GM21825 (cell line): ENCODE results near the gene YIPF6.
A peak's percentile ranks its signal among the peaks of the same experiment; 100 is the strongest.
"Not testable (repeated sequence)": the region's sequence is repeated elsewhere in the genome, so short reads cannot be mapped to it uniquely, and the experiment has no call there.

Experiments
- ATAC-seq: cut with Tn5 transposase; IDR thresholded peaks from one replicate; pipeline ENCODE4 v1.9.1; 2021; ENCODE audit warnings: mild to moderate bottlenecking, moderate library complexity; ENCODE audit not compliant: unreplicated experiment

The YIPF6 gene, protein sequence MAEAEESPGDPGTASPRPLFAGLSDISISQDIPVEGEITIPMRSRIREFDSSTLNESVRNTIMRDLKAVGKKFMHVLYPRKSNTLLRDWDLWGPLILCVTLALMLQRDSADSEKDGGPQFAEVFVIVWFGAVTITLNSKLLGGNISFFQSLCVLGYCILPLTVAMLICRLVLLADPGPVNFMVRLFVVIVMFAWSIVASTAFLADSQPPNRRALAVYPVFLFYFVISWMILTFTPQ

GRCh38 chrX:68498508-68499379, at the start of gene YIPF6:
YIPF6 (plus strand) TSS chrX:68499051; CDS start chrX:68499067, 16 bp downstream.
- ATAC-seq: peak; percentile 97

DNA sequence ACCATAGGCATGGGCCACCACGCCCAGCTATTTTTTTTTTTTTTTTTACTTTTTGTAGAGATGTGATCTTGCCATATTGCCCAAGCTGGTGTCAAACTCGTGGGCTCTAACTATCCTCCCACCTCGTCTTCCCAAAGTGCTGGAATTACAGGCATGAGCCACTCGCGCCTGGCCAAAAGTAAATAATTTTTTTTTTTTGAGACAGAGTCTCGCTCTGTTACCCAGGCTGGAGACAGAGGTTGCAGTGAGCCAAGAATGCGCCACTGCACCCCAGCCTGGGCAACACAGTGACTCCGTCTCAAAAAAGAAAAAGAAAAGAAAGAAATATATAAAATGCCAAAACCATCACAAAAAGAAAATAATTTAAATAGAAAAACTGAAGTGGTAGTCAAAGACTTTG, 47.1 kb upstream of the YIPF6 start:
- no peak for ATAC-seq

GRCh38 chrX:68454476-68455150, 44.2 kb upstream of the YIPF6 start:
- ATAC-seq: no peak

DNA sequence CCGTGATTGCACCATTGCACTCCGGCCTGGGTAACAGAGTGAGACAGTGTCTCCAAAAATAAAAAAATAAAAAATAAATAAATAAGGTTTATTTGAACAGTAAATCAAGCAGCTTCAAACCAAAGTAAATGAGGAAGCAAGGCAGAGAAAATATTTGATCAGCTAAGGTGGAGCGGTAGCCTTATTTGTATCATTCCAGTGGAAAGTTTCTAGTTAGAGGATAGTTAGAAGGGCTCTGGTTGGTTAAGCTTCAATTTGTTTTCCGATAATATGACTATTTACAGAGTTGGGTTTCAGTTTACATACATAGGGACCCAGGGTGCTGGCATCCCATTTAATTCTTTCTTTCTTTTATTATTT, 43.7 kb upstream of the YIPF6 start:
- ATAC-seq: no peak

DNA sequence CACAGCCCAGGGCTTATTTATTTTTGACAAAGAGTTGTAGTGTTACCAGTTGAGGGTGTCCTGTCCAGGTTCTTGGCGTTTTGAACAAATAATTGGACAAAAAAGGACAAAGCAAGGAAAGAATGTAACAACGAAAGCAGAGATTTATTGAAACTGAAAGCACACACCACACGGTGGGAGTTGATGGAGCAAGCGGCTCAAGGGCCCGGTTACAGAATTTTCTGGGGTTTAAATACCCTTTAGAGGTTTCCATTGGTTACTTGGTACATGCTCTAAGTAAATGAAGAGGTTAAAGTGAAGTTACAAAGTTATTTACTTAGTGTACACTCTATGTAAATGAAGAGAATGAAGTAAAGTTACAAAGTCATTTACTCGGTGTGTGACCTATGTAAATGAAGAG, 37.8 kb upstream of the YIPF6 start:
- no peak for ATAC-seq

DNA sequence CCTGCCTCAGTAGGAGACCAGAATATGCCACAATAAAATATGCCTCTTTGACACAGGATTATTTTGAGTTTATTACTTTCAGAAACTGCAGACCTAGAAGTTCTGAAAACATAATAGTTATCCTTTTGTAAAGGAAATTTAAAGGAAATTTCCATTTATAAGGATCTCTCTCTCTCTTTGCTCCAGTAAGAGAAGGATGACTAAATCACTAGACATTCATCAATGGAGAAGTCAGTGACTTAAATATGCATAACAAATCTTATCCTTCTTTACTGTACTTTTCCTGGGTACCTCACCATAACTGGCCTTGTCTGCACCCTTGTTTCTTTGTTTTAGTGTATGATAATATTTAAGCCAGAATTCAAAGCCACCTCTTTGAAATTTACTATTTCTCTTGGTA, 37.3 kb upstream of the YIPF6 start:
- no peak for ATAC-seq

GRCh38 chrX:68462197-68462596, 36.7 kb upstream of the YIPF6 start:
- no peak for ATAC-seq

- ATAC-seq: no peak
Measured at GRCh38 chrX:68462653-68463052, 36.2 kb upstream of the YIPF6 start.

DNA sequence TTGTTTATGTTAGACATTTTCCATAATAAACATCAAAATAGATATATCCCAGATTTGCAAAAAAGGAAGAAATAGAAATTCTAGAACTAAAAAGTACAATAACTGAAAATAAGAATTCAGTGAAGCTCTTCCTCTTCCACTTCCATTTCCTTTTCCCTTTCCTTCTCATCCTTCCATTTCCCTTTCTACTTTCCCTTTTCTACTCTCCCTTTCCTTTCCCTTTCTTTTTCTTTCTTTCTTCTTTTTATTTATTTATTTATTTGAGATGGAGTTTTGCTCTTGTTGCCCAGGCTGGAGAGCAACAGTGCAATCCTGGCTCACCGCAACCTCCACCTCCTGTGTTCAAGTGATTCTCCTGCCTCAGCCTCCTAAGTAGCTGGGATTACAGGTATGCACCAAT, 35.0 kb upstream of the YIPF6 start:
- no peak for ATAC-seq

- no peak for ATAC-seq
Measured at GRCh38 chrX:68464796-68465195, 34.1 kb upstream of the YIPF6 start.

GRCh38 chrX:68480969-68481368, 17.9 kb upstream of the YIPF6 start:
- ATAC-seq: no peak

DNA sequence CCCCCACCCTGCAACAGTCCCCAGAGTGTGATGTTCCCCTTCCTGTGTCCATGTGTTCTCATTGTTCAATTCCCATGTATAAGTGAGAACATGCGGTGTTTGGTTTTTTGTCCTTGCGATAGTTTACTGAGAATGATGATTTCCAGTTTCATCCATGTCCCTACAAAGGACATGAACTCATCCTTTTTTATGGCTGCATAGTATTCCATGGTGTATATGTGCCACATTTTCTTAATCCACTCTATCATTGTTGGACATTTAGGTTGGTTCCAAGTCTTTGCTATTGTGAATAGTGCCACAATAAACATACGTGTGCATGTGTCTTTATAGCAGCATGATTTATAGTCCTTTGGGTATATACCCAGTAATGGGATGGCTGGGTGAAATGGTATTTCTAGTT, 12.7 kb upstream of the YIPF6 start:
- ATAC-seq: not testable (repeated sequence)

GRCh38 chrX:68487254-68487653, 11.6 kb upstream of the YIPF6 start:
- ATAC-seq: no peak

- ATAC-seq: no peak
Measured at GRCh38 chrX:68487924-68488323, 10.9 kb upstream of the YIPF6 start.

DNA sequence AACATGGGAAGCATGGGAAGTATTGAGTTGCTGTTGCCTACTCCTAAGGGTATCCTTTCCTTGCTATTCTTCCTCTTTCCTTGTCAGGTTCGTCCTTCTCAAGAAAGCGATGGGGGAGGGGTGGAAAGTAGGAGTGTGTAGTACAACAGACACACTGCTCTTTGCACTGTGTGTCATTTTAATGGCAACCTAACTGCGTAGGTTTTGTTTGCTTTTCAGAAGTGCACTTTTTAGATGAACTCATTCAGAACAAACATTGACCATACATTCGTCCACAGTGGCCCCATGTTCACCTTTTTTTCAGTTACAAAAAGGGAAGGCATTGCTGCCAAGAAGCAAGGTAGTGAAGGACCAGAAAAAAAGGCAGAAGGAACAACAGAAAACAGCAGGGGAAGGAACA, 10.2 kb upstream of the YIPF6 start:
- no peak for ATAC-seq

GRCh38 chrX:68490644-68491043, 8.2 kb upstream of the YIPF6 start:
- no peak for ATAC-seq

GRCh38 chrX:68492583-68492982, 6.3 kb upstream of the YIPF6 start:
- no peak for ATAC-seq

DNA sequence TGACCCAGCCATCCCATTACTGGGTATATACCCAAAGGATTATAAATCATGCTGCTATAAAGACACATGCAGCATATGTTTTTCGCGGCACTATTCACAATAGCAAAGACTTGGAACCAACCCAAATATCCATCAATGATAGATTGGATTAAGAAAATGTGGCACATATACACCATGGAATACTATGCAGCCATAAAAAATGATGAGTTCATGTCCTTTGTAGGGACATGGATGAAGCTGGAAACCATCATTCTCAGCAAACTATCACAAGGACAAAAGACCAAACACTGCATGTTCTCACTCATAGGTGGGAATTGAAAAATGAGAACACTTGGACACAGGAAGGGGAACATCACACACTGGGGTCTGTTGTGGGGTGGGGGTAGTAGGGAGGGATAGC, 5.1 kb upstream of the YIPF6 start:
- ATAC-seq: not testable (repeated sequence)

GRCh38 chrX:68498044-68498507, 775 bp upstream of the YIPF6 start:
- ATAC-seq: no peak

DNA sequence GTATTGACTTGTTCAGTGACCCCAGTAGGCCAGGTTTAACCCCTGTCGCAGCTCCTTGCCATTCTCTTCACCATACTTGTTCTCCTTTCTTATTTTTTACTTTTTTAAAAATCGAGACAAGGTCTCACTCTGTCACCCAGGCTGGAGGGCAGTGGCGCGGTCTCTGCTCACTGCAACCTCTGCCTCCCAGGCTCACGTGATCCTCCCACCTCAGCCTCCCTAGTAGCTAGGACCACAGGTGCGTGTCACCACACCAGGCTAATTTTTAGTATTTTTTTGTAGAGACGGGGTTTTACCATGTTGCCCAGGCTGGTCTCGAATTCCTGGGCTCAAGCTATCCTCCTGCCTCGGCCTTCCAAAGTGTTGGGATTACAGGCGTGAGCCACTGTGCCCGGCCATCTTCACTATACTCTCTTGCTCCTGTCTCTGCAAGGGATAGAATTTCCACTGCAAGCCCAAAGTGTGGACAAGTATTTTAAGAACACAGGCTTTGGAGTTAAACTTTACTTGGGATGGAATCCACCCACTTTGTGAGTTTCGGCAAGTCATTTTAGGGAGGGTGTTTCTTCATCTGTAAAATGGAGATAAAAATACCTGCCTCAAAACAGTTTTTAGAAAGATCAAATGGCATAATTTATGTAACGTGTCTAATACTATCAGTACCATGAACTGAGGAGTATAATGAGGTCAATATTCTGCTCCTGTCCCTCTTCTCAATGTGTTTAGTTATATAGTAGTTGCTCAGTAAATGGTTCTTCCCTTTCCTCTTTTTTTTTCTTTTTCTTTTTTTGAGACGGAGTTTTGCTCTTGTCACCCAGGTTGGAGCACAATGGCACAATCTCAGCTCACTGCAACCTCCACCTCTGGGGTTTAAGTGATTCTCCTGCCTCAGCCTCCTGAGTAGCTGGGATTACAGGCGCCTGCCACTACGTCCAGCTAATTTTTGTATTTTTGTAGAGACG, 973 bp downstream of the YIPF6 start:
- no peak for ATAC-seq
